Measurements from ENCODE around the gene TPMT. TPM values are rescaled to one million over a fixed set of nuclear protein-coding genes. Genes with fewer than 3 reads are reported as not detected.

TPMT gene
- total RNA-seq, 1 donor from 2014 or later = 8.2 TPM

GRCh38 chr6:18168264-18168663 lies 13.4 kb upstream of the TPMT start:
- TF ChIP-seq CTCF (IDR thresholded peaks at IDR 0.05; ENCODE audit: unreplicated experiment) = no peak
- Mint-ChIP-seq H3K36me3 (ENCODE audit: insufficient read depth) (peaks cover 20% of the 10 kb centered on the region), H3K27ac (no peak overlapping the region), H3K27me3 (no peaks in the 10 kb centered on the region), H3K4me1 (ENCODE audit: low read depth) (no peaks in the 10 kb centered on the region), H3K4me3 (ENCODE audit: low read depth) (no peak overlapping the region), H3K9me3 (ENCODE audit: low read depth) (peaks cover 6% of the 10 kb centered on the region)
- no peak for DNase-seq (ENCODE audit: low spot score, unreplicated experiment)

- H3K4me1 Mint-ChIP-seq (ENCODE audit: low read depth) = no peaks in the 10 kb centered on the region
- H3K9me3 Mint-ChIP-seq (ENCODE audit: low read depth) = peaks cover 6% of the 10 kb centered on the region
- TF ChIP-seq CTCF (IDR thresholded peaks at IDR 0.05; ENCODE audit: unreplicated experiment) = no peak
- H3K36me3 Mint-ChIP-seq (ENCODE audit: insufficient read depth) = peaks cover 22% of the 10 kb centered on the region
- no peak overlapping the region for H3K27ac Mint-ChIP-seq
- H3K27me3 Mint-ChIP-seq = no peaks in the 10 kb centered on the region
- no peak for DNase-seq (ENCODE audit: low spot score, unreplicated experiment)
- H3K4me3 Mint-ChIP-seq (ENCODE audit: low read depth) = no peak overlapping the region
Measured at GRCh38 chr6:18166312-18167036, 11.6 kb upstream of the TPMT start.

- no peak overlapping the region for H3K4me3 Mint-ChIP-seq (ENCODE audit: low read depth)
- H3K27me3 Mint-ChIP-seq = no peaks in the 10 kb centered on the region
- H3K9me3 Mint-ChIP-seq (ENCODE audit: low read depth) = peaks cover 6% of the 10 kb centered on the region
- no peak for TF ChIP-seq CTCF (IDR thresholded peaks at IDR 0.05; ENCODE audit: unreplicated experiment)
- H3K27ac Mint-ChIP-seq = no peak overlapping the region
- peaks cover 22% of the 10 kb centered on the region for H3K36me3 Mint-ChIP-seq (ENCODE audit: insufficient read depth)
- no peak for DNase-seq (ENCODE audit: low spot score, unreplicated experiment)
- H3K4me1 Mint-ChIP-seq (ENCODE audit: low read depth) = no peaks in the 10 kb centered on the region
Measured at GRCh38 chr6:18165751-18166150, 10.9 kb upstream of the TPMT start.

GRCh38 chr6:18162401-18162800 lies 7.5 kb upstream of the TPMT start:
- Mint-ChIP-seq H3K4me3 (ENCODE audit: low read depth) (no peak overlapping the region), H3K27me3 (no peaks in the 10 kb centered on the region)

GRCh38 chr6:18161431-18161830 lies 6.6 kb upstream of the TPMT start:
- H3K4me1 Mint-ChIP-seq (ENCODE audit: low read depth) = no peaks in the 10 kb centered on the region
- H3K9me3 Mint-ChIP-seq (ENCODE audit: low read depth) = no peaks in the 10 kb centered on the region
- no peaks in the 10 kb centered on the region for H3K27me3 Mint-ChIP-seq
- no peak for DNase-seq (ENCODE audit: low spot score, unreplicated experiment)
- no peak overlapping the region for H3K27ac Mint-ChIP-seq
- no peak overlapping the region for H3K4me3 Mint-ChIP-seq (ENCODE audit: low read depth)
- peaks cover 12% of the 10 kb centered on the region for H3K36me3 Mint-ChIP-seq (ENCODE audit: insufficient read depth)
- TF ChIP-seq CTCF (IDR thresholded peaks at IDR 0.05; ENCODE audit: unreplicated experiment) = no peak

More at GRCh38 chr6:18162401-18162800, 7.5 kb upstream of the TPMT start:
- Mint-ChIP-seq H3K4me1 (ENCODE audit: low read depth) (no peaks in the 10 kb centered on the region), H3K36me3 (ENCODE audit: insufficient read depth) (peaks cover 12% of the 10 kb centered on the region), H3K9me3 (ENCODE audit: low read depth) (no peaks in the 10 kb centered on the region), H3K27ac (no peak overlapping the region)
- no peak for TF ChIP-seq CTCF (IDR thresholded peaks at IDR 0.05; ENCODE audit: unreplicated experiment)
- no peak for DNase-seq (ENCODE audit: low spot score, unreplicated experiment)

Measured in progenitor cell of endocrine pancreas (in vitro differentiated cells).